ENCODE results near the gene CUEDC1.

DNA sequence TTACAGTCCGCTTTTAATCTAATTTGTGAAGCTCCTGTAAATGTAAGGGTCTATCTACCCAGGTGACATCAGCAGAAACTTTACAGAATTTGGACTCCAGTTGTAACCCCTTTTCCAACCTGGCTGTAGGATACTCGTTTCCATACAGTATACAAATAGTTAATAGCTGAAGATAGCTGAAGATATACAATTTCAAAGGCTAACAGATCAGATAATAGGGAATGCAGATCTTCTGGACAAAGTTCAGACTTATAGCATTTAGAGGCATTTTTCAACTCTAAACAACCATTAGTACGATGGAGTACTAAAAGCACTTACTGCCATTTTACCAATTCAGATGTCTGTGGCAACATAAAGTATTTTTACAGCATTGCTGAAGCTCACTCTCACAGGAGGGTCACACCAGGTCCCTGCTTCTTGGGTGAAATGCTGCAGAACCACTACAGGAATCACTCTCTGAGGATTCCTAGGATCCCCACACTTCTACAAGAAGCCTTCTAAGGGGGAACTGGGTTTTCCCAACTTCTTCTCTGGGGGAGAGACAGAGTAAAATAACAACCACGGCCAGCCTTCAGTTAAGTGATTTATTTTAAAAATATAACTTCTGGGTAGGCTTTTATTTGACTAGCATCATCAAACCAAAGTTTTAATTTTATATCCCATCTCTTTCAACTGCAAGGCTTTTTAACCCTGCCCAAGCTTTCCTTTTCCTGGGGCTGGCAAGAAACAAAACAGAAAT lies 29.9 kb upstream of the CUEDC1 start:
- TF ChIP-seq, protein P1, sequence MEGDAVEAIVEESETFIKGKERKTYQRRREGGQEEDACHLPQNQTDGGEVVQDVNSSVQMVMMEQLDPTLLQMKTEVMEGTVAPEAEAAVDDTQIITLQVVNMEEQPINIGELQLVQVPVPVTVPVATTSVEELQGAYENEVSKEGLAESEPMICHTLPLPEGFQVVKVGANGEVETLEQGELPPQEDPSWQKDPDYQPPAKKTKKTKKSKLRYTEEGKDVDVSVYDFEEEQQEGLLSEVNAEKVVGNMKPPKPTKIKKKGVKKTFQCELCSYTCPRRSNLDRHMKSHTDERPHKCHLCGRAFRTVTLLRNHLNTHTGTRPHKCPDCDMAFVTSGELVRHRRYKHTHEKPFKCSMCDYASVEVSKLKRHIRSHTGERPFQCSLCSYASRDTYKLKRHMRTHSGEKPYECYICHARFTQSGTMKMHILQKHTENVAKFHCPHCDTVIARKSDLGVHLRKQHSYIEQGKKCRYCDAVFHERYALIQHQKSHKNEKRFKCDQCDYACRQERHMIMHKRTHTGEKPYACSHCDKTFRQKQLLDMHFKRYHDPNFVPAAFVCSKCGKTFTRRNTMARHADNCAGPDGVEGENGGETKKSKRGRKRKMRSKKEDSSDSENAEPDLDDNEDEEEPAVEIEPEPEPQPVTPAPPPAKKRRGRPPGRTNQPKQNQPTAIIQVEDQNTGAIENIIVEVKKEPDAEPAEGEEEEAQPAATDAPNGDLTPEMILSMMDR (IDR thresholded peaks at IDR 0.05; ENCODE audit: low read depth, low read length): no peak
- no peak for TF ChIP-seq EZH2phosphoT487 (IDR thresholded peaks at IDR 0.05; ENCODE audit: low read depth)

All from OCI-LY3 (cell line).